Stomach (tissue), 9 donors: ENCODE measurements around the gene DSE. TPM values are rescaled to one million over a fixed set of nuclear protein-coding genes. Genes with fewer than 3 reads are reported as not detected.

Experiments used
- DNase-seq, 2 donors: peaks; one replicate each; pipeline versions ENCODE4 v3.0.0 to v3.0.0-alpha.2; 2013 to 2019
- H3K27ac ChIP-seq, 5 donors: fragments of 200-600 bp in 4 of 5; sonication (generic) in 4 of 5; one replicate each; pipeline ENCODE4 v1.5.1; 2013 to 2019; ENCODE audit warnings: mild to moderate bottlenecking in 1 of 5, moderate library complexity in 1 of 5
- H3K27me3 ChIP-seq, 3 donors: fragments of 200-600 bp; sonication (generic); one replicate each; pipeline ENCODE4 v1.5.1; 2017 to 2019; ENCODE audit warnings: mixed run types in 1 of 3
- H3K36me3 ChIP-seq, 4 donors: fragments of 200-600 bp; sonication (generic); 1 replicate in 3 of 4; 2 replicates in 1 of 4; pipeline ENCODE4 v1.5.1; 2016 to 2019
- H3K4me1 ChIP-seq, 4 donors: fragments of 200-600 bp; sonication (generic); one replicate each; pipeline ENCODE4 v1.5.1; 2016 to 2019
- H3K4me3 ChIP-seq, 4 donors: fragments of 200-600 bp; sonication (generic) in 3 of 4; one replicate each; pipeline ENCODE4 v1.5.1; 2016 to 2019; ENCODE audit warnings: mild to moderate bottlenecking in 1 of 4
- H3K9me3 ChIP-seq, 4 donors: fragments of 200-600 bp; sonication (generic); one replicate each; pipeline ENCODE4 v1.5.1; 2016 to 2019
- EP300 ChIP-seq: sonication (generic); formaldehyde crosslinking; IDR thresholded peaks from one replicate; pipeline ENCODE4 v1.6.1; 2017; ENCODE audit warnings: antibody characterized with exemption
- POLR2A ChIP-seq, 4 donors: fragments of 450-650 bp; IDR thresholded peaks; one replicate each; pipeline ENCODE4 v1.6.1; 2016; ENCODE audit warnings: antibody characterized with exemption in 4 of 4, control low read depth in 2 of 4, mild to moderate bottlenecking in 1 of 4, moderate library complexity in 1 of 4
- POLR2AphosphoS5 ChIP-seq, 3 donors: sonication (generic); formaldehyde crosslinking; IDR thresholded peaks; one replicate each; pipeline ENCODE4 v1.6.1; 2016; ENCODE audit warnings: antibody characterized with exemption in 3 of 3
- WGBS, 5 donors: extraction: QIAGEN DNeasy Blood & Tissue Kit in 3 of 5; methylation state at CpG; one replicate each; pipeline versions ENCODE4 v1.1.5 to v1.1.7; 2013 to 2018; 5-methylcytosine and 5-hydroxymethylcytosine counted together
- intact Hi-C: fragments of 100-400 bp; cut with DNase I; formaldehyde crosslinking; loops from one replicate; pipeline ENCODE4 v1.15.1; 2023; ENCODE audit warnings: low total_unique reads
- polyA plus RNA-seq, 3 donors: library from polyadenylated mRNA; stranded (reverse); fragments of 200-250 nt; gene quantifications; one replicate each; pipeline ENCODE4 v1.2.3, GENCODE V29; 2013
- total RNA-seq, 5 donors: library from RNA; depleted of rRNA; stranded (reverse); fragments of >200 nt; gene quantifications; one replicate each; pipeline versions ENCODE4 v1.1.0 to v1.2.3, GENCODE V29; 2014 to 2016
- TF ChIP-seq, protein P1 (sequence below), 7 experiments: fragments of 450-650 bp in 4 of 7; fragments of 200-600 bp in 3 of 7; sonication (generic) in 3 of 7; IDR thresholded peaks; one replicate each; pipeline ENCODE4 v1.5.1; 2016 to 2019; ENCODE audit warnings: antibody characterized with exemption in 7 of 7, control low read depth in 2 of 7, mild to moderate bottlenecking in 1 of 7
- donor health status: healthy with polysubstance abuse.
- donor health status: Bipolar disorder and iron deficiency.
- donor health status: healthy.

DSE gene
- total and polyA plus RNA-seq, 8 donors: 3.8 to 39.8 (median 12.5) TPM

DNA sequence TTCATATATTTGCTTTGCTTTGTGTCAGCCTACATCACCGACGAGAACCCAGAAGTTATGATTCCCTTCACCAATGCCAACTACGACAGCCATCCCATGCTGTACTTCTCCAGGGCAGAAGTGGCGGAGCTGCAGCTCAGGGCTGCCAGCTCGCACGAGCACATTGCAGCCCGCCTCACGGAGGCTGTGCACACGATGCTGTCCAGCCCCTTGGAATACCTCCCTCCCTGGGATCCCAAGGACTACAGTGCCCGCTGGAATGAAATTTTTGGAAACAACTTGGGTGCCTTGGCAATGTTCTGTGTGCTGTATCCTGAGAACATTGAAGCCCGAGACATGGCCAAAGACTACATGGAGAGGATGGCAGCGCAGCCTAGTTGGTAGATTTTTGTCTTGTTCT, 28.5 kb downstream of the DSE start:
- peaks cover 0 to 21% (median 8%) of the 10 kb centered on the region in 4 donors for H3K4me1 ChIP-seq
- H3K36me3 ChIP-seq: peaks cover 0 to 7% (median 2%) of the 10 kb centered on the region in 4 donors
- H3K4me3 ChIP-seq: no peak overlapping the region
- H3K27me3 ChIP-seq: no peaks in the 10 kb centered on the region
- no peak for DNase-seq
- no peaks in the 10 kb centered on the region for H3K9me3 ChIP-seq
- TF ChIP-seq POLR2AphosphoS5 (IDR thresholded peaks at IDR 0.05) (no peak), EP300 (no peak), POLR2A (IDR thresholded peaks at IDR 0.05) (no peak)
- TF ChIP-seq, protein P1, sequence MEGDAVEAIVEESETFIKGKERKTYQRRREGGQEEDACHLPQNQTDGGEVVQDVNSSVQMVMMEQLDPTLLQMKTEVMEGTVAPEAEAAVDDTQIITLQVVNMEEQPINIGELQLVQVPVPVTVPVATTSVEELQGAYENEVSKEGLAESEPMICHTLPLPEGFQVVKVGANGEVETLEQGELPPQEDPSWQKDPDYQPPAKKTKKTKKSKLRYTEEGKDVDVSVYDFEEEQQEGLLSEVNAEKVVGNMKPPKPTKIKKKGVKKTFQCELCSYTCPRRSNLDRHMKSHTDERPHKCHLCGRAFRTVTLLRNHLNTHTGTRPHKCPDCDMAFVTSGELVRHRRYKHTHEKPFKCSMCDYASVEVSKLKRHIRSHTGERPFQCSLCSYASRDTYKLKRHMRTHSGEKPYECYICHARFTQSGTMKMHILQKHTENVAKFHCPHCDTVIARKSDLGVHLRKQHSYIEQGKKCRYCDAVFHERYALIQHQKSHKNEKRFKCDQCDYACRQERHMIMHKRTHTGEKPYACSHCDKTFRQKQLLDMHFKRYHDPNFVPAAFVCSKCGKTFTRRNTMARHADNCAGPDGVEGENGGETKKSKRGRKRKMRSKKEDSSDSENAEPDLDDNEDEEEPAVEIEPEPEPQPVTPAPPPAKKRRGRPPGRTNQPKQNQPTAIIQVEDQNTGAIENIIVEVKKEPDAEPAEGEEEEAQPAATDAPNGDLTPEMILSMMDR (IDR thresholded peaks at IDR 0.05): no peak
- intact Hi-C loops: no loop called here
- H3K27ac ChIP-seq: no peak overlapping the region
- 90 to 95% (median 94%) methylated on average over 10 to 12 of the region's 12 CpGs for WGBS, 5 donors

DNA sequence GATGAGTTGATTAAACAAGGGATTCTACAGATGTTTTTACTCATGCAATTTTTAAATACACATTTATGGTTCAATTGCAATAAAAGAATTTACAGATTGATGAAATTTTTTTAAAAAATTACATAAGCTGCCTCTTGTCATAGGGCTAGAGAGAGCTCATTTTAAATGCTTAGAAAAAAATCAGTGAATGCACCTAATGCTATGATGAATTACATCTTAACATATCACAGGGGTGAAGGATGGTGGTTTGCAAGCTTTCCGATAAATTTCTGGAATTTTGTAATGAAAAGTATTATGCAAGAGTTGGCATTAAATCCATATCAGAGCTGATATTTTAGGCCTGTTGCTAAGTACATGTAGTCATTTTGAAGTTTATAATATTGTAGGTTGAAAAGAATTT, 29.6 kb downstream of the DSE start:
- Histone ChIP-seq H3K4me1 (peaks cover 0 to 26% (median 12%) of the 10 kb centered on the region in 4 donors), H3K36me3 (peaks cover 0 to 7% (median 2%) of the 10 kb centered on the region in 4 donors), H3K4me3 (no peak overlapping the region), H3K27ac (no peak overlapping the region), H3K27me3 (no peaks in the 10 kb centered on the region), H3K9me3 (no peaks in the 10 kb centered on the region)
- WGBS, 5 donors: 73 to 91% (median 83%) methylated on average over 1 of the region's 1 CpG
- intact Hi-C loops: no loop called here
- no peak for DNase-seq
- TF ChIP-seq EP300 (no peak), POLR2A (IDR thresholded peaks at IDR 0.05) (no peak)

DNA sequence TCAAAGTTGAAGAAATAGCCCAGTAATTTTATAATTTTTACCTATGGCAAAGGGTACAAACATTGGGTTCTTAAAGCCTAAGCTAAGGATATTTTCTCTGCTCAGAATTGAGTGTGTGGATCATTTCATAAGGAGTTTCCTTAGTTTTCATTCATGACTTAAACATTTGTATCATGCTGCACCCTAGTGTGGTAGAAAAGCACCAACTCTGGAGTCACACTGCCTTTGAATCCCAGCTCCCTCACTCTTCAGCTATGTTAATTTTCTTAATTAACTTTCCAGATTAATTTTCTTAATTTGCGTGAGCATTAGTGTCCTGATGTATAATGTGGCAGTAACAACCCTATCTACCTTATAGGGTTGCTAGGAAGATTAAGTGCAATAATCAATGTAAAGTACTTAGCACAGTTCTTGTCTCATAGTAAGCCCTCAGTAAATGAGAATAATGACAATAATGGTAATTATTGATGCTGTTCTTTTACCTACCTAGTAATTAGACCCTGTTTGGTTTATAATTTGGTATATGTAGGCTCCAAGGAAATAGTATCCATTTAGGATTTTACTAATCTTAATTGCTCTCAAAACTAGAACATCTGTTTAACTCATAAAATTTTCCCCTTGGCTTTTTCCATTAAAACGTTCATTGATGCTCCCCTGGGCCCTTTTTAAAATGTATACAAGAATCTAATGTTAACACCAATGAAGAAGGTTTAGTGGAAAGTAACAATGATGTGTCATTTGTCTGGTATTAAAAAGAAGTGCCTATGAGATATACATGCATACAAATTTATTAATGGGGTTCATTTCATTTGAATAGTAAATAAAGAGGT, 31.6 kb downstream of the DSE start:
- H3K27ac ChIP-seq: no peak overlapping the region
- no peak overlapping the region for H3K4me3 ChIP-seq
- H3K4me1 ChIP-seq: peaks cover 0 to 32% (median 18%) of the 10 kb centered on the region in 4 donors
- TF ChIP-seq, protein P1 (IDR thresholded peaks at IDR 0.05): no peak
- TF ChIP-seq POLR2AphosphoS5 (IDR thresholded peaks at IDR 0.05) (no peak), EP300 (no peak), POLR2A (IDR thresholded peaks at IDR 0.05) (no peak)
- 69 to 89% (median 80%) methylated on average over 2 of the region's 2 CpGs for WGBS, 5 donors
- no peak for DNase-seq
- intact Hi-C loops: no loop called here
- no peaks in the 10 kb centered on the region for H3K27me3 ChIP-seq
- no peaks in the 10 kb centered on the region for H3K9me3 ChIP-seq
- H3K36me3 ChIP-seq: peaks cover 0 to 7% (median 2%) of the 10 kb centered on the region in 4 donors

DNA sequence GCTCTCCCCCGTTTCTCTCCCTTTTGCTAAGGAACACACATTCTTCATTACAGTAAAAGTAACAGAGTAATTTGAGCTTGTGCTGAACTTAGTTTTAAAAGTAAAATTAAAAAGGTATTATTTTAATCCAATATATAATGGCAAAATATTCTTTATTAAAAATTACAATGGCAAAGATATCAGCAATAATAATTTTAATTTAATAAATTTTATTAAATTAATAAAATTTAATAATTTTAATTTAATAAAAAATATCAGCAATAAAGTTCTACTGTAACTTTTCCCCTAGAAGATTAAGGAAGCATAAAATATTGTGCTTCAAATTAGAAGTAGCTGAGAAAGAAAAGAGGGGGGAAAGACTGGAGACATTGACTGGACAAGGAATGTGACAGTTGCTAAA, 32.5 kb downstream of the DSE start:
- no peak overlapping the region for H3K27ac ChIP-seq
- intact Hi-C loops: no loop called here

More for the DNA sequence above, 32.5 kb downstream of the DSE start:
- Histone ChIP-seq H3K9me3 (no peaks in the 10 kb centered on the region), H3K36me3 (peaks cover 0 to 7% (median 2%) of the 10 kb centered on the region in 4 donors), H3K27me3 (no peaks in the 10 kb centered on the region), H3K4me1 (peaks cover 0 to 27% (median 15%) of the 10 kb centered on the region in 4 donors), H3K4me3 (no peak overlapping the region)
- WGBS, 5 donors: 59 to 94% (median 67%) methylated on average over 1 of the region's 1 CpG
- TF ChIP-seq POLR2AphosphoS5 (IDR thresholded peaks at IDR 0.05): no peak
- TF ChIP-seq, protein P1 (IDR thresholded peaks at IDR 0.05): no peak
- no peak for TF ChIP-seq POLR2A (IDR thresholded peaks at IDR 0.05)
- no peak for TF ChIP-seq EP300
- DNase-seq: no peak
